Hematopoietic multipotent progenitor cell treated with erythropoietin and hydrocortisone succinate and interleukin-3 and kit ligand, for 17 days (in vitro differentiated cells): ENCODE data around the gene SLC19A1.

Source experiments
- DNase-seq: peaks from one replicate; pipeline ENCODE4 v3.0.0-alpha.2; 2015; ENCODE audit warnings: low spot score

The SLC19A1 gene

GRCh38 chr21:45516671-45517151, 25.5 kb downstream of the SLC19A1 start:
- DNase-seq, result no peak

GRCh38 chr21:45516071-45516670, 26.1 kb downstream of the SLC19A1 start:
- DNase-seq, result no peak

GRCh38 chr21:45515241-45516061, 26.8 kb downstream of the SLC19A1 start:
- DNase-seq, result no peak

GRCh38 chr21:45514311-45515021, 27.8 kb downstream of the SLC19A1 start:
- no peak for DNase-seq

GRCh38 chr21:45513741-45514310, 28.4 kb downstream of the SLC19A1 start:
- no peak for DNase-seq

GRCh38 chr21:45513003-45513717, 29.1 kb downstream of the SLC19A1 start:
- no peak for DNase-seq

GRCh38 chr21:45512626-45513002, 29.6 kb downstream of the SLC19A1 start:
- no peak for DNase-seq

- DNase-seq, result no peak
Observed at GRCh38 chr21:45511661-45512431, 30.4 kb downstream of the SLC19A1 start.

GRCh38 chr21:45511007-45511406, 31.2 kb downstream of the SLC19A1 start:
- DNase-seq, result no peak

- DNase-seq, result no peak
Observed at GRCh38 chr21:45510466-45510955, 31.7 kb downstream of the SLC19A1 start.

GRCh38 chr21:45509566-45510465, 32.4 kb downstream of the SLC19A1 start:
- no peak for DNase-seq

- no peak for DNase-seq
Observed at GRCh38 chr21:45508607-45509565, 33.4 kb downstream of the SLC19A1 start.

- no peak for DNase-seq
Observed at GRCh38 chr21:45507888-45508508, 34.2 kb downstream of the SLC19A1 start.

- DNase-seq, result no peak
Observed at GRCh38 chr21:45507523-45507875, 34.7 kb downstream of the SLC19A1 start.

GRCh38 chr21:45506836-45507522, 35.3 kb downstream of the SLC19A1 start:
- no peak for DNase-seq

GRCh38 chr21:45506241-45506817, 35.9 kb downstream of the SLC19A1 start:
- DNase-seq, result no peak

GRCh38 chr21:45505416-45506021, 36.7 kb downstream of the SLC19A1 start:
- no peak for DNase-seq
